Measurements from ENCODE around the gene COQ8A.

GRCh38 chr1:226902601-226903000, 37.5 kb upstream of the COQ8A start:
- TF ChIP-seq POLR2A (IDR thresholded peaks at IDR 0.05; ENCODE audit: low read depth, low read length) = no peak
- no peak for TF ChIP-seq TAF1 (IDR thresholded peaks at IDR 0.05; ENCODE audit: low read depth, low read length)
- no peak for TF ChIP-seq POLR2AphosphoS5 (IDR thresholded peaks at IDR 0.05; ENCODE audit: low read depth, low read length)
- TF ChIP-seq PAX5 (IDR thresholded peaks at IDR 0.05; ENCODE audit: insufficient read depth, low read length, severe bottlenecking) = no peak
